ENCODE results near the gene EPG5.
A peak's percentile ranks its signal among the peaks of the same experiment; 100 is the strongest.

The EPG5 gene

DNA sequence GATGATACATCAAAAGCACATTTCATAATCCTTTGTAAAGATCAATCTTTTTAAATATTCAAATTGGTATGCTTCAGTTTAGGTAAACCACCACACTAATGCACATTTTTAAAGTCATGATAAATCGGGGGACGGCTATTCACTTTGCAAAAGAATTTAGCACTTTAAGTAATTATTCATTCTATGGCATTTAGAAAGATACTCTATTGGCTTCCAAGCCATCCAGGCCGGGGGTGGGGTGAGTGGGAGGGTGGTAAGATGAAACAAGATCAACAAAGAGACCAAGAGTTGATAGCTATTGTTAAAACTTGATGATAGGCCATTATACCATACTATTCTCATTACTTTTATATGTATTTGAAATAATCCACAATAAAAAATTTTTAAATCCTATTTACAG is 41.0 kb downstream of the EPG5 start:
- TF ChIP-seq, protein P1, sequence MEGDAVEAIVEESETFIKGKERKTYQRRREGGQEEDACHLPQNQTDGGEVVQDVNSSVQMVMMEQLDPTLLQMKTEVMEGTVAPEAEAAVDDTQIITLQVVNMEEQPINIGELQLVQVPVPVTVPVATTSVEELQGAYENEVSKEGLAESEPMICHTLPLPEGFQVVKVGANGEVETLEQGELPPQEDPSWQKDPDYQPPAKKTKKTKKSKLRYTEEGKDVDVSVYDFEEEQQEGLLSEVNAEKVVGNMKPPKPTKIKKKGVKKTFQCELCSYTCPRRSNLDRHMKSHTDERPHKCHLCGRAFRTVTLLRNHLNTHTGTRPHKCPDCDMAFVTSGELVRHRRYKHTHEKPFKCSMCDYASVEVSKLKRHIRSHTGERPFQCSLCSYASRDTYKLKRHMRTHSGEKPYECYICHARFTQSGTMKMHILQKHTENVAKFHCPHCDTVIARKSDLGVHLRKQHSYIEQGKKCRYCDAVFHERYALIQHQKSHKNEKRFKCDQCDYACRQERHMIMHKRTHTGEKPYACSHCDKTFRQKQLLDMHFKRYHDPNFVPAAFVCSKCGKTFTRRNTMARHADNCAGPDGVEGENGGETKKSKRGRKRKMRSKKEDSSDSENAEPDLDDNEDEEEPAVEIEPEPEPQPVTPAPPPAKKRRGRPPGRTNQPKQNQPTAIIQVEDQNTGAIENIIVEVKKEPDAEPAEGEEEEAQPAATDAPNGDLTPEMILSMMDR (IDR thresholded peaks at IDR 0.05; ENCODE audit: control insufficient read depth, extremely low read depth, insufficient read depth) = no peak
- no peak overlapping the region for H3K4me3 ChIP-seq (ENCODE audit: low read depth, low read length)
- DNase-seq (ENCODE audit: low read depth) = no peak

DNA sequence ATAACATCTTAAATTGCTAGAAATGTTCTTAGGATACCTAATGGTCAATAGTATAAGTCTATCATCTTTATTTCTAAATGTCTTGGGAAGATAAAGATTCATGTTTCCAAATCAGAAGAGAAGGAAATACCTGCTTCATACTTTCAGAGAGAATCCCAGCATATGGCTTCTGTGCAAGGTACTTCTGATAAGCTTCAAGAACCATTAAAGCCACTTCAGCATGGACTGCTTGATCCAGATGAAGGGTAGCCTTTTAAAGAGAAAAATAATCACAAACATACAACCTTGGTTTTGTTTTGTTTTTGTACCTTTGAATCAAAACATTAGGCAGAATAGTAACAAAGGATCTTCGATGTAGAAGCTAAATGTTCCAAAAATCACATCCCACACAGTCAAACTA is 44.0 kb downstream of the EPG5 start:
- no peak for DNase-seq (ENCODE audit: low read depth)
- no peak overlapping the region for H3K4me3 ChIP-seq (ENCODE audit: low read depth, low read length)
- TF ChIP-seq, protein P1 (IDR thresholded peaks at IDR 0.05; ENCODE audit: control insufficient read depth, extremely low read depth, insufficient read depth) = no peak

DNA sequence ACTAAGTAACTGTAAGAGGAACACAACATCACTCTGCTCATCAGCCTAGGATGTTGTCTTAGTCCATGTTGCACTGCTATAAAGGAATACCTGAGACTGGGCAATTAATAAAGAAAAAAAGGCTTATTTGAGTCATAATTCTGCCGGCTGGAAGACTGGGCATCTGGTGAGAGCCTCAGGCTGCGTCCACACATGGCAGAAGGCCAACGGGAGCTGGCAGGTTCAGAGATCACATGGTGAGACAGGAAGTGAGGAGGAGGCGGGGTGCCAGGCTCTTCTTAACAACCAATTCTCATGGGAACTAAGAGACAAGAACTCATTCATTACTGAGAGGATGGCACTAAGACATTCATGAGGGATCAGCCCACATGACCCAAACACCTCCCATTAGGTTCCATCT is 46.8 kb downstream of the EPG5 start:
- peak; percentile 86 for DNase-seq (ENCODE audit: low read depth)
- no peak overlapping the region for H3K4me3 ChIP-seq (ENCODE audit: low read depth, low read length)
- TF ChIP-seq, protein P1 (IDR thresholded peaks at IDR 0.05; ENCODE audit: control insufficient read depth, extremely low read depth, insufficient read depth) = no peak

DNA sequence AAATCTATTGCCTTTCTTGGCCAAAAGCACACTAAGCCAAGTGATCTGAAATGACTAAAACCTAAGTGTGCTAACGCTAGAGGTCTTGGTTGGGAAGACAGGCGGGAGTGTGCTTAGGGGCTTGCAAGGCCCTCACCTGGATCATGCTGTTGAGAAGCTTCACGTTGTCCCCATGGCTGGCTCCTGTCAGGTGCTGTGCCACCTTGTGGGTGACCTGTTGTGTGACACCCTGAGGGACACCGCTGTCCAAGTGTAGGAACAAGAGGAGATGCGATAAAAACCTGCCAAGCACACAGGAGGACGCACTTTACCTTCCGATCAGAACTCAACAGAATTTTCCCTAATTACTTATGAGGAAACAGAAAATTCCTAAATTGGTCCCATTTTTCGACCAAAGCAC is 50.8 kb downstream of the EPG5 start:
- DNase-seq (ENCODE audit: low read depth) = no peak
- TF ChIP-seq, protein P1 (IDR thresholded peaks at IDR 0.05; ENCODE audit: control insufficient read depth, extremely low read depth, insufficient read depth) = peak; percentile 47
- no peak overlapping the region for H3K4me3 ChIP-seq (ENCODE audit: low read depth, low read length)

DNA sequence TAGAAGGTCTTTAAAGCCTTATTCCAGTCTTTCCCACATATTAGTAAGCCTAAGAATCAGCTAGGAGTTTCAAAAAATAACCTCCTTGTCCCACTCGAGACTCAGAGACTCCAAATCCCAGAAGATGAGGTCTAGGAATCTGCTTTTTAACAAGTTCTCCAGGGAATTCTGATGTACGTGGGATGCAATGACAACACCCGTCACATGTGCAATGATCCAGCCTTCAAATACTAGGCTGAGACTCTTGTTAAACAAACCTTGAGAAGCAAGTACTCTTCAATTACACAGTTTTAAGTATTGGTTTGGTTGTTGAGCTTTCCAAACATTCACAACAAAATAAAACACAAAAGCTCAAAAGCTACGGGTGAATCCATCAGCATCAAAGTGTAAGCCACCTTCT is 53.9 kb downstream of the EPG5 start:
- no peak overlapping the region for H3K4me3 ChIP-seq (ENCODE audit: low read depth, low read length)
- DNase-seq (ENCODE audit: low read depth) = no peak
- TF ChIP-seq, protein P1 (IDR thresholded peaks at IDR 0.05; ENCODE audit: control insufficient read depth, extremely low read depth, insufficient read depth) = no peak

DNA sequence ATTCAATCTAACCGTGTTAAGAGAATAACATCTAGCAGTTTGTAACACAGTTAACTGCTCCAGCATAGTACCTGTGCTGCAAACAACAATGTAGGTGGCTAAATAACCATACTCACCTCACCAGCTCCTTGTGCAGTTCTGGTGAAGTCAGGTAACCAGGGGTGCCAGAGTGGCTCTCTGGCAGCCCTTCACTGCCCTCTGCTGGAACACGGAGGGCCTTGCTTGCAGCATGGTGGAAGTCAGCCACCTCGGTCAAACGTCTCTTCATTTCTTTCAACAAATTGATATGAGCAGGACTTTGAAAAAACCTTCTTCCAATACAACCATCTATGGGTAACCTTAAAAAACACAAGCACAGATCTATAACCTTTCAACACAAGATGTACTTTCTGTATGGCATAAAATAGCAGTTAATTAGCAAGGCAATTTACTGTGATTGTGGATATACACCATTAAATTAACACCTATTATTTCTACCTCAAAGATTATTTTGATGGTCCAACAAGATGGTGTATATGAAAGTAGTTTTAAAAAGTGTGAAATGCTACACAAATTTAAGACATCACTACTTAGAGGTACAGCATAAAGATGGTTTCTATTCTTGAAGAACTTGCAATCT is 56.6 kb downstream of the EPG5 start:
- H3K4me3 ChIP-seq (ENCODE audit: low read depth, low read length) = no peak overlapping the region
- DNase-seq (ENCODE audit: low read depth) = peak; percentile 43
- TF ChIP-seq, protein P1 (IDR thresholded peaks at IDR 0.05; ENCODE audit: control insufficient read depth, extremely low read depth, insufficient read depth) = peak; percentile 88

DNA sequence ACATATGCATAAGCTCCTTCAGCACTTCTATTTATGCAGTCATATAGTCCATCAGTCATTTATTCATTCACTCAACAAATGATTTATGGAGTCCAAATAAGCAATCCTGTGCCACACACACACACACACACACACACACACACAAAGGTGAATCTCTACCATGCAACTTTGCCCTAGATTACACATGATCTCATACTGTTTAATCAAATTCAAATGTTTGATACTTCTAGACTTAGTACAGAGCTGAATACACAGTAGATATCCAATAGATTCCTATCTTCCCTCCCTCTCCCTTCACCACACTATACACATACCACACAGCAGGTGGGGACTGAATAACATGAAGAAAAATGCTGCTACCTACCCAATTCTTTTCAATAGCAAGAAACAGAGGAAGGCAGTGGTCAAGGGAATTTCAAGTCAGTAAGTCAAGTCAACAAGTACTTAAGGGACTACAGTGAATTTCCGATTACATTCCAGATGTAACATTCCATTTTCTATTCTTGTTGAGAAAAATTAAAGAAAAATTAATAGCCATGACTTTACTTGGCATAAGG is 65.4 kb downstream of the EPG5 start:
- TF ChIP-seq, protein P1 (IDR thresholded peaks at IDR 0.05; ENCODE audit: control insufficient read depth, extremely low read depth, insufficient read depth) = no peak
- no peak for DNase-seq (ENCODE audit: low read depth)
- H3K4me3 ChIP-seq (ENCODE audit: low read depth, low read length) = no peak overlapping the region
